HepG2 (cell line): Measurements from ENCODE around the gene BGN. TPM values are rescaled to one million over a fixed set of nuclear protein-coding genes. Genes with fewer than 3 reads are reported as not detected.

Experiments used
- ATF6 ChIP-seq: sonication (generic); formaldehyde crosslinking; conservative IDR thresholded peaks from 2 replicates; pipeline ENCODE4 v1.4.0; 2020; ENCODE audit warnings: missing genetic modification reagents
- CREBL2 ChIP-seq: sonication (generic); formaldehyde crosslinking; IDR thresholded peaks from 2 replicates; pipeline ENCODE4 v1.8.1; 2023; ENCODE audit warnings: missing genetic modification reagents, mild to moderate bottlenecking, borderline replicate concordance
- PLSCR1 ChIP-seq: sonication (generic); formaldehyde crosslinking; IDR thresholded peaks from 2 replicates; pipeline ENCODE4 v1.5.0; 2020; ENCODE audit warnings: missing genetic modification reagents, mild to moderate bottlenecking, borderline replicate concordance
- RAD21 ChIP-seq: fragments of 450-650 bp; formaldehyde crosslinking; IDR thresholded peaks from 2 replicates; pipeline ENCODE4 v1.5.0; 2020; ENCODE audit warnings: mild to moderate bottlenecking
- ZMYM3 ChIP-seq: sonication (generic); formaldehyde crosslinking; IDR thresholded peaks from 2 replicates; pipeline ENCODE4 v1.5.1; 2020; ENCODE audit warnings: mild to moderate bottlenecking, missing genetic modification reagents
- ZNF318 ChIP-seq: sonication (generic); formaldehyde crosslinking; IDR thresholded peaks from 2 replicates; pipeline ENCODE4 v1.4.0; 2020; ENCODE audit warnings: mild to moderate bottlenecking, missing genetic modification reagents
- ZNF75D ChIP-seq: sonication (generic); formaldehyde crosslinking; IDR thresholded peaks from 2 replicates; pipeline ENCODE4 v1.8.1; 2023; ENCODE audit warnings: missing genetic modification reagents, mild to moderate bottlenecking, borderline replicate concordance
- ZSCAN5A ChIP-seq: sonication (generic); formaldehyde crosslinking; IDR thresholded peaks from 2 replicates; pipeline ENCODE4 v1.8.0; 2022; ENCODE audit warnings: mild to moderate bottlenecking, missing genetic modification reagents, borderline replicate concordance
- polyA plus RNA-seq, 8 experiments: library from polyadenylated mRNA; depleted of rRNA in 3 of 8; stranded (reverse) in 7 of 8; unstranded in 1 of 8; fragments of >200 nt; fragmentation: Illumina TruSeq in 4 of 8; extraction: Trizol in 4 of 8; gene quantifications; 2 replicates each; pipeline versions ENCODE4 v1.2.1 to v1.2.3, GENCODE V29; 2011 to 2016; ENCODE audit warnings: low read depth in 4 of 8, missing spikeins in 1 of 8, mixed read lengths in 1 of 8; ENCODE audit not compliant: insufficient read depth in 1 of 8
- total RNA-seq, 5 experiments: library from RNA; depleted of rRNA; stranded (reverse); fragments of >200 nt; fragmentation: Illumina TruSeq; extraction: Trizol; gene quantifications; 2 replicates each; pipeline ENCODE4 v1.2.3, GENCODE V29; 2016; ENCODE audit warnings: low read depth in 1 of 5

Gene BGN
- total and polyA plus RNA-seq, 2 of the 13 experiments (the other 11 are each of a cell fraction or from before 2014, with no cell fraction given): 0.18 to 0.63 TPM

GRCh38 chrX:153470411-153471363 lies 24.1 kb upstream of the BGN start, which contains the start of gene HAUS7 (continued):
- no peak for TF ChIP-seq ZNF318 (CRISPR knock-in tag)
- TF ChIP-seq RAD21 (CRISPR knock-in tag): peak; percentile 88
- TF ChIP-seq CREBL2 (CRISPR knock-in tag): no peak
- no peak for TF ChIP-seq PLSCR1
- TF ChIP-seq ZNF75D: no peak
- peak; percentile 80 for TF ChIP-seq ZMYM3
- TF ChIP-seq ATF6 (CRISPR knock-in tag): no peak
- TF ChIP-seq ZSCAN5A: no peak
